GM21447 (cell line): ENCODE data around the gene HELZ.

ENCODE experiments used
- ATAC-seq: cut with Tn5 transposase; IDR thresholded peaks from one replicate; pipeline ENCODE4 v1.9.1; 2021; ENCODE audit not compliant: unreplicated experiment

Gene HELZ

DNA sequence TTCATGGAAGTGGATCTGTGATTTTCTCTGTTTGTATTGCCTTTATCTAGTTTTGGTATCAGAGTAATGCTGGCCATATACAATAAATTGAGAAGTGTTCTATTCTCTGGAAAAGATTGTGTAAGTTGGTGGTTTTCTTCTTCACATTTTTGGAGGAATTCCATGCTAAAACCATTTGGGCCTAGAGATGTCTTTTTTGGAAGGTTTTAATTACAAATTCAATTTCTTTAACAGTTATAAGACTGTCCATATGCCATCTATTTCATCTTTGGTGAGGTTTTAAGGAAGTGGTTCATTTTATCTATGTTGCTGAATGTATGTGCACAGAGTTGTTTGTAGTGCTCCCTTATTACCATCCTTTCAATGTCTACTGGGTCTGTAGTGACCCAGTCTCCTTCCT lies 154.7 kb downstream of the HELZ start:
- ATAC-seq = no peak

- ATAC-seq = no peak
Observed at GRCh38 chr17:67088639-67089038, 156.4 kb downstream of the HELZ start.

DNA sequence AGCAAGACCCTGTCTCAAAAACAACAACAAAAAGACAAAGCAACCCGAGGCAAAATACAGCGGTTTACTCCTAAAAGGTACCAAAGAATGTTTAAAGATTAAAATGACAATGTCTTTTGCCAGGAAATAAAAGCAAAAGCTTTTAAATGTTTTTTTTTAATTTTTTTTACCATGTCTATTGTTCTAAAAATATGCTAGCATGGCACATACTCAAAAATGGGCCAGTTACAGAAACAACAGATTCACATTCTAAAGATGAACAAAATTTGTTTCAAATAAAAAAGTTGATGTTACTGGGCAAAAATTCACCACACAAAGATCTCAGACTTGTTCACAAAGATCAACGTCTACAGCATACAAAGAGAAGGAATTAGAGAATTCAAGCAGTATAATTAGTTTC lies 159.6 kb downstream of the HELZ start:
- ATAC-seq = no peak

DNA sequence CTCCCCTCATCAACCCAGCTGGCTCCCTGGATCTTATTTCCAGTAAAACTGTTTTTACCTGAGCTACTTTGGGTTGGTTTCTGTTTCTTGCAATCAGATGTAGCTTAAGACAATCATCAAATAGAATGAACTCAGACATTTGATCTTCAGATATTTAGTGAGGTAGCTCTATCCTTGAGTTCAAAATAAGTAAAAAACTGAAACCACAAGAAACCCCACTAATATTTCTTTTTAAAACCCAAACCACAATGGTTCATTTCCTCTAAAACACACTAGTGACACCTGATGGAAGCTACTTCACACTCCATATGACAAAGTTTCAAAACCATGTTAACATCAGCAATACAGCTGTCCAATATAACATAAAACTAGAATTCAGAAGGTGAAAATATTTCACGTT lies 162.9 kb downstream of the HELZ start:
- ATAC-seq = peak; percentile 78

GRCh38 chr17:67080804-67081203 lies 164.2 kb downstream of the HELZ start:
- ATAC-seq = no peak

DNA sequence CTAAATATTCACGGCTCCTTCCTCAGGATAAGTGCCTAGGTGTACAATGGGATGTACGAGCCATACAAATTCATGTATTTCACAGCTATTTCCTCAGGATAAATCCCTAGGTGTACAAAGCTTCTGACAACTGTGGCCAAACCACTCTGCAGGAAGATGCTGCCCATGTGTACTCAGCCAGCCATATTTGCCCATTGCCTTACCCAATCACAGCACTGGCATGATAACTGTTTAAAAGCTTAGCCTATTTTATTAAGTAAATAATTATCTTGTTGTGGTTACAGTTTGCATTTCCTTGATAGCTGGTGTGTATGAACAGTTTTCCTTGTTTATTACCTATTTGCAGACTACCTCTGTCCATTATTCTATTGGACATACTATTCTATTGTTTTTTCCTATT lies 165.5 kb downstream of the HELZ start:
- no peak for ATAC-seq

DNA sequence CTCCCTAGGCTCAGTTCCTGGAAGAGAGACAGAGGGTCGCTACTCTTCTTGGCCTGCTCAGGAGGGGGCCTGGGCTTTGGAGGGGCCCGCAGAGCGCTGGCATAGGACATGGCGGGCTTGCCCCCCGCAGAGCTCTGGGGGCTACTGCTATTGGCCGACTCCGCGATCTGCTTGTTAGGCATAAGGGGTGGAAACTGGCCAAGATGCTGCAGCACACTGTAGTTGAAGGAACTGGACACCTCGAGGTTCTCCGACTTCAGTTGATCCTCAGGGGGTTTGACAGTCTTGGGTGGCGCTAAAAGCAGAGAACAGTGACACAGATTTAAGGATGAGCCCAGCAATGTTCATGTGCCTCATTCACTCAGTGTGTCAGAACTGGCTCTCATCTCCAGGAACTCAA lies 166.7 kb downstream of the HELZ start:
- no peak for ATAC-seq

- no peak for ATAC-seq
Observed at GRCh38 chr17:67076290-67076689, 168.7 kb downstream of the HELZ start.

DNA sequence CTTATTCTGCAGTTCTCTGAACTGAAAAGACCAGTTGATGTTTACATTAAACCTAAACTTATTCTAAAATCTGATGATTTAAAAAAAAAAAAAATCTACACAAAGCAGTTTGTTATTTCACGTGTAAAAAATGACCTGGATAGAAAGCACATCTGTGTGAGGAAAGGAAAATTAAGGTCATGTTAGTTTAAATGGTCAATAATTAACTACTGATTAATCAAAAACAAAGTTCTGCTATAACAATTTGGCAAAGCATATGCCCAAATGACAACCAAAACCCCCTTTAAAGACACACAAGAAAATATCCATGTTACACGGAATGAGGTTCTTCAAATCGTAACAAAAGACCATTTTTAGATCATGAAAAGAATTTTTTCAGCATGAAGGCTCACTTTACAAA lies 170.2 kb downstream of the HELZ start:
- ATAC-seq = no peak

GRCh38 chr17:67072885-67073284 lies 172.1 kb downstream of the HELZ start:
- no peak for ATAC-seq

- no peak for ATAC-seq
Observed at GRCh38 chr17:67071595-67071994, 173.4 kb downstream of the HELZ start.

DNA sequence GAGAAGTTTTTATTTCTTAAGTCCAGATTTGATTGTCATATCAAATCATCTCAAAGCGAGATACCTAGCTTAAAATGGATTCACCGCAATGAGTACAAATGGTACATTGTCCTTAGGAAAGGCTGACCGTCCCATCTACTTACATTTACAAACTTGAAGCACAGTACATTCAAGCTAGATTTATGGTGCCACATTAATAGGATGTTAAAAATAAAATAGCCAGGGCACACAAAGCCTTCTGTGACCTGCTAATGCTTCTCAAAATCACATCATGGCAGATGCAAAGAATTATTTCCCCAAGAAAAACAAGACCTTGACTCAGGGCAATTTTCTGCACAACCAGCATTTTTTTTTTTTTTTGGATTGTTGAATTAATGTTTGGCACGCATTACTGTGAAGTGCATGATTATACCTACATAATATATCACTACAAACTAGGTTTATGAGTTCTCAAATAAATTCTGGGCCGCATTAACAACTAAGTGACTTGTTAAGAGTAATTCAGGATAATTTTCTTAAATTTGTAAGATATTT lies 175.3 kb downstream of the HELZ start:
- ATAC-seq = no peak

DNA sequence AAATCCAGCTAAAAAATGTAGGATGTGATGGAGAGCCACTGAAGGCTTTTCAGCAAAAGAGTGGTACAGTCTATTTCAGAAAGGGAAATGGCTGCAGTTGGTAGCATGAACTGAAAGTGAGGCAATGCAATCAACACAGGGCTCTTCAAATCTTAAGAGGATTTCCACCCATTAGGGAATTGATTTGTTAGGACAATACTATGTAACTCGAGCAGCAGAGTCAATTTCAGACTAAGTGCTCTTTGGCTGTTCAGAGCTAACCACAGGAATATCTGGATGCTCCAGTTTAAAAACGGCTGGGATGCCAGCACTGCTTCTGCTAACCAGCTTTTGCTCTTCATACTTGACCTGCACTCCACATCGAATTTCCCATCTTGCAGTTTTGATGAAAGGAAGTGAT lies 176.0 kb downstream of the HELZ start:
- ATAC-seq = no peak

- no peak for ATAC-seq
Observed at GRCh38 chr17:67067571-67068482, 177.2 kb downstream of the HELZ start.

GRCh38 chr17:67066717-67067116 lies 178.3 kb downstream of the HELZ start:
- no peak for ATAC-seq

- ATAC-seq = no peak
Observed at GRCh38 chr17:67063141-67063540, 181.9 kb downstream of the HELZ start.

DNA sequence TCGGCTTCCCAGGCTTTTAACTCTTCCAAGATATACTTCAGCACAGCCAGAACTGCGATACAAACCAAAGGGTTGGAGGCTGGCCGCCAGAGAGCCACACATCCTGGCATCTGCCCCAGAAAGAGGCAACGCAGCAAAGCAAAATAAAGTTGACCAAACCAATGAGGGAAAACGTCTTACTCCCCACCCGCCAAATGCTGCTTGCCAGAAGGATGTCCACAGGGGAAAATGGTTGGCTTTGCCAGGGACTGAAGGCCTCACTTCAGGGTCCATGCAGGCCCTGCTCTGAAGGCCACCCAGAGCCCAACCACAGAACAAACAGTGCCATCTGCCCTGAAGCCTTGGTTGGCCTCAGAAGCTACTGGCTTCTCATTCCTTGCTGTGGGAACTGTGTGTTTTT lies 185.6 kb downstream of the HELZ start:
- no peak for ATAC-seq

DNA sequence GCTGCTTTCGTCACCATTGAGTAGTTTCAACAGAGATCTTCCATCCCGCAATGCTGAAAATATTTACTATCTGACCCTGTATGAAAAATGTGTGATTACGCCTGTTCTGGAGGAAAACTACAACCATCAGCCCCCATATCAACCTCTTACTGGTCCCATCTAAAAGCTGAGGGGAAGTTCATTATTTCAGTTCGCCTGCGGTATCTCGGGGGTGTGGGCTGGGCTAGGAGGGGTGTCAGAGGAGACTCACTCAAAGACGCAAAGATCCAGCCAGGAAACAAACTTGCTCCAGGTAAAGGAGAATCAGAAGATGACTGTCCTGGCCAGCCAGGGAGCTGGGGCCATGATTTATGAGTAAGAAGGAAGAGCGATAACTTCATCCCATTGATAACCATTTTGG lies 187.0 kb downstream of the HELZ start:
- ATAC-seq = no peak

- ATAC-seq = no peak
Observed at GRCh38 chr17:67056746-67057490, 188.1 kb downstream of the HELZ start.

DNA sequence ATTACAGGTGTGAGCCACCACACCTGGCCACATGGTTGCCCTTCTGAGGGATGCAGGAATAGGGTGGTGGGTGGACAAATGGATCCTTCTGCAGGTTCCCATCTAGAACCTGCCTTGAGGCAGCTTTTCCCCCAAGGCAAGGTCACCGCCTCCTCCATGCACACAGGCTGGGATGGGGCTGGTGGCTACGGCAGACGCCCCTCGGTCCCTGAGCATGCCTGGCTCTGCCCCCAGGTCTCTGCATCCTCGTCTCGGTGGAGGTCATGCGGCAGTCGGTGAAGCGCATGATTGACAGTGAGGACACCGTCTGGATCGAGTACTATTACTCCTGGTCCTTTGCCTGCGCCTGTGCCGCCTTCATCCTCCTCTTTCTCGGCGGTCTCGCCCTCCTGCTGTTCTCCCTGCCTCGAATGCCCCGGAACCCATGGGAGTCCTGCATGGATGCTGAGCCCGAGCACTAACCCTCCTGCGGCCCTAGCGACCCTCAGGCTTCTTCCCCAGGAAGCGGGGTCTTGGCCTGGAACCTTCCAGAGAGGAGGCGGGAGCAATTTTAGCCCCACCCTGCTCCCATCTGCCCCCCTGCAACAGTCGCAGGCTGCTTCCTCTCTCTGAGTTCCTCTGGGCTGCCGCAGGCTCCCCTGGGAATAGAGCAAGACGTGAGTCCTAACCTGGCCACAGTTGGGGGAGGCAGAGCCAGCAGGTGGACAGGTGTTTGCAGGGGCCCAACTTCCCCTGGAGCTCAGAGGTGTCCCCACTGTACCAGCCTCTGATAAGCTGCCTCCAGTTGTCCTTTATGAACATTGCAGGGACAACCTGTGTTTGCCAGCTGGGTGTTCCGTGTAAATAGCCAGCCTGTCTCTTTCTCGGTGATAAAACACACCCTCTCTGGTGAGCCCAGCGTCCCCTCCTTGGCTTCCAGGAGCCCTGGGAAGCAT lies 188.9 kb downstream of the HELZ start:
- ATAC-seq = no peak

GRCh38 chr17:67055041-67055443 lies 190.0 kb downstream of the HELZ start:
- ATAC-seq = no peak
